Endothelial cell of umbilical vein (primary cell): Measurements from ENCODE around the gene IRF1. TPM values are rescaled to one million over a fixed set of nuclear protein-coding genes. Genes with fewer than 3 reads are reported as not detected.

ENCODE experiments used
- BruUV-seq: library from RNA; stranded (reverse); fragments of 400-500 nt; replicated peaks from 2 replicates; lab custom pipeline; 2021; lab: Mats Ljungman, UMichigan
- CTCF ChIA-PET: fragments of 300-600, 350-600 bp; sonication (Branson Sonifier 250); formaldehyde crosslinking; loops from one replicate; lab custom pipeline; 2021; ENCODE audit warnings: antibody characterized with exemption, inconsistent platforms; lab: Charles Lee
- POLR2A ChIA-PET: fragments of 300-600, 350-600 bp; sonication (Branson Sonifier 250); formaldehyde crosslinking; loops from one replicate; lab custom pipeline; 2021; ENCODE audit warnings: antibody characterized with exemption, inconsistent platforms; lab: Charles Lee
- DNase-seq: peaks from one replicate; pipeline ENCODE4 v3.0.0-alpha.2; 2011; ENCODE audit warnings: low read depth, low spot score
- FAIRE-seq: peaks from 2 replicates; lab custom pipeline; 2011; peaks lifted over from hg19 to GRCh38; lab: Jason Lieb, UNC
- H2AFZ ChIP-seq: 2 replicates; pipeline ENCODE4 v1.6.0; 2012; ENCODE audit warnings: low read depth, low read length, control low read depth, inconsistent platforms
- H3K27ac ChIP-seq: 2 replicates; pipeline ENCODE4 v1.5.1; 2011; ENCODE audit warnings: low read depth, mild to moderate bottlenecking, control low read depth, low read length, moderate library complexity; ENCODE audit not compliant: insufficient read depth
- H3K27me3 ChIP-seq, 2 experiments: 2 replicates each; pipeline versions ENCODE4 v1.6.0 to v1.6.1; 2011; ENCODE audit warnings: low read length in 2 of 2, mixed read lengths in 1 of 2; ENCODE audit not compliant: control insufficient read depth in 2 of 2, insufficient read depth in 2 of 2
- H3K36me3 ChIP-seq, 2 experiments: 2 replicates in 1 of 2; 3 replicates in 1 of 2; pipeline ENCODE4 v1.5.1; 2011; ENCODE audit warnings: low read length in 2 of 2, mild to moderate bottlenecking in 1 of 2, moderate library complexity in 1 of 2; ENCODE audit not compliant: control insufficient read depth in 2 of 2, insufficient read depth in 2 of 2; ENCODE audit errors: extremely low read depth in 1 of 2
- H3K4me1 ChIP-seq: 3 replicates; pipeline ENCODE4 v1.5.1; 2011; ENCODE audit warnings: mild to moderate bottlenecking, low read length; ENCODE audit not compliant: control insufficient read depth, insufficient read depth; ENCODE audit errors: extremely low read depth
- H3K4me2 ChIP-seq: 2 replicates; pipeline ENCODE4 v1.6.1; 2011; ENCODE audit warnings: low read length, control low read depth, mixed read lengths; ENCODE audit not compliant: insufficient read depth
- H3K4me3 ChIP-seq, 3 experiments: fragments of 200-600 bp in 1 of 3; sonication (generic), shearing (Covaris generic) in 1 of 3; replicated peaks in 1 of 3; 2 replicates each; pipeline ENCODE4 v1.5.1; 2011 to 2016; ENCODE audit warnings: control low read depth in 3 of 3, low read length in 3 of 3, mild to moderate bottlenecking in 2 of 3, inconsistent platforms in 1 of 3, low read depth in 1 of 3, moderate library complexity in 1 of 3; ENCODE audit not compliant: insufficient read depth in 1 of 3
- H3K79me2 ChIP-seq: 2 replicates; pipeline ENCODE4 v1.6.0; 2012; ENCODE audit warnings: low read length, inconsistent platforms; ENCODE audit not compliant: control insufficient read depth, insufficient read depth
- H3K9ac ChIP-seq: replicated peaks from 2 replicates; pipeline ENCODE3; 2011; ENCODE audit warnings: low read length, control low read depth; ENCODE audit not compliant: insufficient read depth; ENCODE audit errors: extremely low read depth
- H3K9me1 ChIP-seq: replicated peaks from 3 replicates; pipeline ENCODE4 v1.6.0; 2011; ENCODE audit warnings: mild to moderate bottlenecking, low read length; ENCODE audit not compliant: control insufficient read depth, insufficient read depth; ENCODE audit errors: extremely low read depth
- H3K9me3 ChIP-seq: replicated peaks from 2 replicates; pipeline ENCODE4 v1.5.1; 2012; ENCODE audit warnings: low read length, inconsistent platforms; ENCODE audit not compliant: control insufficient read depth, insufficient read depth
- H4K20me1 ChIP-seq: replicated peaks from 2 replicates; pipeline ENCODE3; 2011; ENCODE audit warnings: mild to moderate bottlenecking, low read length; ENCODE audit not compliant: control insufficient read depth, insufficient read depth; ENCODE audit errors: extremely low read depth
- EZH2 ChIP-seq: IDR thresholded peaks from 2 replicates; pipeline ENCODE4 v1.6.1; 2012; ENCODE audit warnings: borderline replicate concordance, low read depth, mild to moderate bottlenecking, moderate library complexity, low read length, inconsistent platforms; ENCODE audit not compliant: severe bottlenecking
- FOS ChIP-seq: IDR thresholded peaks from 2 replicates; pipeline ENCODE4 v1.6.1; 2011; ENCODE audit warnings: mild to moderate bottlenecking, low read length, moderate library complexity, borderline replicate concordance; ENCODE audit not compliant: insufficient read depth
- GATA2 ChIP-seq: IDR thresholded peaks from 2 replicates; pipeline ENCODE4 v1.7.0; 2011; ENCODE audit warnings: low read depth, mild to moderate bottlenecking, moderate library complexity, mixed read lengths, low read length; ENCODE audit not compliant: insufficient read length, insufficient read depth
- JUN ChIP-seq: IDR thresholded peaks from 2 replicates; pipeline ENCODE4 v1.6.1; 2011; ENCODE audit warnings: borderline replicate concordance, low read depth; ENCODE audit not compliant: insufficient read length, insufficient read depth
- MYC ChIP-seq: IDR thresholded peaks from one replicate; pipeline ENCODE4 v1.6.1; 2011; ENCODE audit warnings: mild to moderate bottlenecking, low read depth, low read length
- POLR2A ChIP-seq: IDR thresholded peaks from 2 replicates; pipeline ENCODE4 v1.6.1; 2012; ENCODE audit warnings: low read depth, mild to moderate bottlenecking, control low read depth, low read length
- POLR2AphosphoS5 ChIP-seq: IDR thresholded peaks from 2 replicates; pipeline ENCODE4 v1.6.1; 2012; ENCODE audit warnings: low read depth, mild to moderate bottlenecking, control low read depth, low read length, moderate library complexity; ENCODE audit not compliant: insufficient read depth
- dilution Hi-C: fragments of 300-500 bp; cut with MboI; formaldehyde crosslinking; loops from one replicate; pipeline ENCODE4 v1.15.0; 2019; ENCODE audit warnings: low sequenced_read_pairs; ENCODE audit not compliant: extremely low pct_ligation_motif_present
- intact Hi-C: fragments of 100-400 bp; cut with micrococcal nuclease; formaldehyde crosslinking; loops from one replicate; pipeline ENCODE4 v1.10.0; 2022
- polyA plus RNA-seq, 4 experiments: library from polyadenylated mRNA; depleted of rRNA in 3 of 4; stranded (reverse) in 3 of 4; unstranded in 1 of 4; fragments of >200 nt; gene quantifications; 2 replicates each; pipeline versions ENCODE4 v1.2.1 to v1.2.3, GENCODE V29; 2011 to 2012; ENCODE audit warnings: missing spikeins in 1 of 4
- total RNA-seq: library from RNA; stranded (reverse); gene quantifications from 2 replicates; pipeline ENCODE4 v1.2.3, GENCODE V29; 2021
- TF ChIP-seq, protein P1 (sequence below): IDR thresholded peaks from 2 replicates; pipeline ENCODE4 v1.6.1; 2011; ENCODE audit not compliant: insufficient read depth, insufficient read length
- TF ChIP-seq, protein P2 (sequence below), 2 donors: IDR thresholded peaks; 1 replicate in 1 of 2; 2 replicates in 1 of 2; pipeline ENCODE4 v1.5.1; 2011; ENCODE audit warnings: low read length in 2 of 2, mild to moderate bottlenecking in 2 of 2, moderate library complexity in 2 of 2, control low read depth in 1 of 2, inconsistent platforms in 1 of 2, low read depth in 1 of 2; ENCODE audit not compliant: insufficient read depth in 1 of 2; ENCODE audit errors: extremely low read depth in 1 of 2

IRF1 gene
- total and polyA plus RNA-seq, 2 donors (not counting 3 experiments of a cell fraction or from before 2014, with no cell fraction given) = 12.3 to 28.0 TPM

DNA sequence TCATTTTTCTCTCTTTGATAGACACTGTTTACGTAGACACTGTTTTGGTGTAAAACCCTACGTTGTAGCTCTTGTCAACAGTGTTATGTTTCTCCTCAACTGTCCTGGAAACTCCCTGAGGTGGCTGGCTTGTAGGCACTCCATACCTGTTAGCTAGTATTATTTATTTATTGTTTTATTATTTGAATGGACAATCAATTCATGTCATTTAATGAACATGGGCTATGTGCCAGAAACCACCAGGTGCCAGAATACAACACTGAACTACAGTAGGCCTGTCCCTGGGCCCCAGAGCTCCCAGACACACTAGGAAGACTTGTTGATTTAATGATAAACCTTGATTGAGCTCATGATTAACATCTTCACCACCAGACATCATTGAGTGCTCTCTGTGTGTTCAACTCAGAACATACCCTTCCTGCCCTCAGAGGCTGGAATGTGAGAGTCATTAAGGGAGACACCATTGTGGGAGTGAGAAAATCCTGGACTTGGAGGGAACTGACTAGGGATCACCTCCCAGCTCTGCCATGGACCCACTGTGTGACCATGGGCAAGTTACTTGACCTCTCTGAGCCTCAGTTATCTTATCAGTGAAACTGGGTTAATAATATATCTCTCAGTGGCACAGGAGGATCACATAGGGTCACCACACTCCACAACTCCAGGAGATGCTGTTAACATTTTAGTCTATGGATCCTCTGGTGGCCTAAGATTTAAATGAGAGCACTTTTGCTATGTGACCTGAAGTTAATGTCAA lies 19.2 kb downstream of the IRF1 start:
- Histone ChIP-seq H3K36me3 (no peaks in the 10 kb centered on the region), H4K20me1 (no peaks in the 10 kb centered on the region), H3K27ac (no peak overlapping the region), H3K9me1 (no peaks in the 10 kb centered on the region), H3K4me3 (no peak overlapping the region), H3K4me2 (no peak overlapping the region), H3K27me3 (no peaks in the 10 kb centered on the region), H3K9ac (no peak overlapping the region), H3K4me1 (peaks cover 24% of the 10 kb centered on the region), H3K79me2 (no peaks in the 10 kb centered on the region), H3K9me3 (no peaks in the 10 kb centered on the region), H2AFZ (no peak overlapping the region)
- ChIA-PET POLR2A (interaction anchor here (0.8 kb wide), 1 partner anchor 19 kb away, joined by 4 read pairs; the partner anchor contains the start of gene IRF1), CTCF (interaction anchor here (0.8 to 1.4 kb wide), 4 partner anchors 9 to 45 kb away, joined by 3 to 5 read pairs (median 4); no protein-coding TSS in a partner anchor)
- DNase-seq = no peak
- dilution Hi-C loops (no loop called here), intact Hi-C loops (no loop called here)
- peak; percentile 53 for FAIRE-seq
- BruUV-seq = no TSS peak
- TF ChIP-seq MYC (no peak), POLR2AphosphoS5 (no peak), POLR2A (no peak), JUN (no peak), EZH2 (no peak), GATA2 (no peak), FOS (no peak)
- TF ChIP-seq, protein P1, sequence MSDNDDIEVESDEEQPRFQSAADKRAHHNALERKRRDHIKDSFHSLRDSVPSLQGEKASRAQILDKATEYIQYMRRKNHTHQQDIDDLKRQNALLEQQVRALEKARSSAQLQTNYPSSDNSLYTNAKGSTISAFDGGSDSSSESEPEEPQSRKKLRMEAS = no peak
- TF ChIP-seq, protein P2, sequence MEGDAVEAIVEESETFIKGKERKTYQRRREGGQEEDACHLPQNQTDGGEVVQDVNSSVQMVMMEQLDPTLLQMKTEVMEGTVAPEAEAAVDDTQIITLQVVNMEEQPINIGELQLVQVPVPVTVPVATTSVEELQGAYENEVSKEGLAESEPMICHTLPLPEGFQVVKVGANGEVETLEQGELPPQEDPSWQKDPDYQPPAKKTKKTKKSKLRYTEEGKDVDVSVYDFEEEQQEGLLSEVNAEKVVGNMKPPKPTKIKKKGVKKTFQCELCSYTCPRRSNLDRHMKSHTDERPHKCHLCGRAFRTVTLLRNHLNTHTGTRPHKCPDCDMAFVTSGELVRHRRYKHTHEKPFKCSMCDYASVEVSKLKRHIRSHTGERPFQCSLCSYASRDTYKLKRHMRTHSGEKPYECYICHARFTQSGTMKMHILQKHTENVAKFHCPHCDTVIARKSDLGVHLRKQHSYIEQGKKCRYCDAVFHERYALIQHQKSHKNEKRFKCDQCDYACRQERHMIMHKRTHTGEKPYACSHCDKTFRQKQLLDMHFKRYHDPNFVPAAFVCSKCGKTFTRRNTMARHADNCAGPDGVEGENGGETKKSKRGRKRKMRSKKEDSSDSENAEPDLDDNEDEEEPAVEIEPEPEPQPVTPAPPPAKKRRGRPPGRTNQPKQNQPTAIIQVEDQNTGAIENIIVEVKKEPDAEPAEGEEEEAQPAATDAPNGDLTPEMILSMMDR (IDR thresholded peaks at IDR 0.05; ENCODE audit: extremely low read depth in 1 of 2, insufficient read depth in 1 of 2, low read depth in 1 of 2, low read length in 2 of 2) = no peak
